Gastroesophageal sphincter (tissue), 3 donors: Measurements from ENCODE around the gene IRAK2.

Experiments
- CTCF ChIP-seq, 4 experiments: fragments of 200-600 bp in 2 of 4; fragments of 450-650 bp in 2 of 4; sonication (generic) in 1 of 4; IDR thresholded peaks; one replicate each; pipeline ENCODE4 v1.5.1; 2017 to 2019; ENCODE audit warnings: antibody characterized with exemption in 4 of 4, mild to moderate bottlenecking in 2 of 4, moderate library complexity in 2 of 4
- EP300 ChIP-seq: sonication (generic); formaldehyde crosslinking; IDR thresholded peaks from one replicate; pipeline ENCODE4 v1.6.1; 2017; ENCODE audit warnings: antibody characterized with exemption, mild to moderate bottlenecking
- POLR2A ChIP-seq, 2 donors: fragments of 450-650 bp; IDR thresholded peaks; one replicate each; pipeline ENCODE4 v1.6.1; 2017; ENCODE audit warnings: antibody characterized with exemption in 2 of 2, mild to moderate bottlenecking in 2 of 2, moderate library complexity in 1 of 2
- POLR2AphosphoS5 ChIP-seq: sonication (generic); formaldehyde crosslinking; IDR thresholded peaks from one replicate; pipeline ENCODE4 v1.6.1; 2017; ENCODE audit warnings: antibody characterized with exemption

- TF ChIP-seq POLR2A (IDR thresholded peaks at IDR 0.05), result no peak
- no peak for TF ChIP-seq CTCF (IDR thresholded peaks at IDR 0.05)
- TF ChIP-seq EP300, result no peak
- TF ChIP-seq POLR2AphosphoS5, result peak; percentile 44
These were observed 9.3 kb downstream of the IRAK2 start for GRCh38 chr3:10173926-10174435.
